GM21737 (cell line): Measurements from ENCODE around the gene CIC.
"Not testable (repeated sequence)": the region's sequence is repeated elsewhere in the genome, so short reads cannot be mapped to it uniquely, and the experiment has no call there.

Experiments
- ATAC-seq: cut with Tn5 transposase; IDR thresholded peaks from one replicate; pipeline ENCODE4 v1.9.1; 2021; ENCODE audit warnings: mild to moderate bottlenecking, moderate library complexity; ENCODE audit not compliant: unreplicated experiment

CIC gene

GRCh38 chr19:42254089-42254849 lies 14.8 kb upstream of the CIC start:
- no peak for ATAC-seq

- ATAC-seq, result peak; percentile 58
Observed at GRCh38 chr19:42254850-42255765, 13.9 kb upstream of the CIC start, which contains the start of gene ERF. Gene ERF (minus strand): TSS chr19:42255128. CDS start chr19:42254999, 129 bp downstream.

- no peak for ATAC-seq
Observed at GRCh38 chr19:42255766-42256745, 13.0 kb upstream of the CIC start.

GRCh38 chr19:42257842-42258241 lies 11.2 kb upstream of the CIC start:
- ATAC-seq, result not testable (repeated sequence)

GRCh38 chr19:42261763-42262162 lies 7.3 kb upstream of the CIC start:
- no peak for ATAC-seq

- not testable (repeated sequence) for ATAC-seq
Observed at GRCh38 chr19:42266105-42266504, 2.9 kb upstream of the CIC start.

GRCh38 chr19:42266928-42267603 lies 2.0 kb upstream of the CIC start:
- not testable (repeated sequence) for ATAC-seq

- ATAC-seq, result no peak
Observed at GRCh38 chr19:42267644-42268141, 1.4 kb upstream of the CIC start.

GRCh38 chr19:42268142-42268703 lies 829 bp upstream of the CIC start:
- ATAC-seq, result peak; percentile 46

GRCh38 chr19:42269478-42270345 lies 660 bp downstream of the CIC start:
- no peak for ATAC-seq

GRCh38 chr19:42270346-42271044 lies 1.4 kb downstream of the CIC start:
- no peak for ATAC-seq

- no peak for ATAC-seq
Observed at GRCh38 chr19:42271045-42271419, 2.0 kb downstream of the CIC start.

GRCh38 chr19:42271861-42272534 lies 2.9 kb downstream of the CIC start:
- no peak for ATAC-seq

- no peak for ATAC-seq
Observed at GRCh38 chr19:42272535-42272897, 3.5 kb downstream of the CIC start.

- ATAC-seq, result no peak
Observed at GRCh38 chr19:42272989-42273406, 3.9 kb downstream of the CIC start.

- no peak for ATAC-seq
Observed at GRCh38 chr19:42273407-42274064, 4.5 kb downstream of the CIC start.

- no peak for ATAC-seq
Observed at GRCh38 chr19:42274065-42274682, 5.1 kb downstream of the CIC start.
